Ramos (cell line): ENCODE data around the gene GPR55.

Experiments
- in situ Hi-C: fragments of 300-500 bp; cut with MboI; formaldehyde crosslinking; loops from one replicate; pipeline ENCODE4 v1.14.3; 2022; ENCODE audit warnings: low sequenced_read_pairs; ENCODE audit not compliant: unreplicated experiment

GPR55 gene

GRCh38 chr2:230888824-230889400 is 36.1 kb downstream of the GPR55 start:
- in situ Hi-C loops, result no loop called here

GRCh38 chr2:230887342-230887741 is 37.7 kb downstream of the GPR55 start:
- in situ Hi-C loops, result no loop called here

- in situ Hi-C loops, result no loop called here
Measured at GRCh38 chr2:230886671-230887071, 38.4 kb downstream of the GPR55 start.

- in situ Hi-C loops, result no loop called here
Measured at GRCh38 chr2:230886206-230886605, 38.8 kb downstream of the GPR55 start.

- in situ Hi-C loops, result no loop called here
Measured at GRCh38 chr2:230885463-230886130, 39.4 kb downstream of the GPR55 start.

- in situ Hi-C loops, result no loop called here
Measured at GRCh38 chr2:230881840-230882239, 43.2 kb downstream of the GPR55 start.

GRCh38 chr2:230879891-230880290 is 45.2 kb downstream of the GPR55 start:
- in situ Hi-C loops, result no loop called here

- in situ Hi-C loops, result no loop called here
Measured at GRCh38 chr2:230879271-230879882, 45.7 kb downstream of the GPR55 start.

- in situ Hi-C loops, result no loop called here
Measured at GRCh38 chr2:230878599-230879188, 46.3 kb downstream of the GPR55 start.

GRCh38 chr2:230877759-230878598 is 47.1 kb downstream of the GPR55 start:
- in situ Hi-C loops, result no loop called here

GRCh38 chr2:230877116-230877758 is 47.8 kb downstream of the GPR55 start:
- in situ Hi-C loops, result no loop called here

- in situ Hi-C loops, result no loop called here
Measured at GRCh38 chr2:230875347-230876315, 49.4 kb downstream of the GPR55 start.

- in situ Hi-C loops, result no loop called here
Measured at GRCh38 chr2:230874876-230875275, 50.2 kb downstream of the GPR55 start.

- in situ Hi-C loops, result no loop called here
Measured at GRCh38 chr2:230874456-230874855, 50.6 kb downstream of the GPR55 start.

GRCh38 chr2:230873661-230874401 is 51.2 kb downstream of the GPR55 start:
- in situ Hi-C loops, result no loop called here

- in situ Hi-C loops, result no loop called here
Measured at GRCh38 chr2:230872968-230873660, 51.9 kb downstream of the GPR55 start.

- in situ Hi-C loops, result no loop called here
Measured at GRCh38 chr2:230872151-230872967, 52.7 kb downstream of the GPR55 start.
